HepG2 (cell line): ENCODE results near the gene ANTXRL. TPM values are rescaled to one million over a fixed set of nuclear protein-coding genes. Genes with fewer than 3 reads are reported as not detected.

ENCODE experiments used
- ATAC-seq: fragments of 200-7000 bp; cut with Tn5 transposase; 3 replicates; pipeline ENCODE4 v1.9.1; 2020; ENCODE audit warnings: mild to moderate bottlenecking, moderate library complexity
- BruUV-seq: library from RNA; stranded (reverse); fragments of 400-500 nt; replicated peaks from 2 replicates; lab custom pipeline; 2021; lab: Mats Ljungman, UMichigan
- CTCF ChIA-PET: fragments of 300-600 bp; formaldehyde crosslinking; extraction: SDS; loops from one replicate; lab custom pipeline; 2021; ENCODE audit warnings: low total read pairs, inconsistent platforms, low intra/inter-chr PET ratio; lab: Yijun Ruan, JAX
- POLR2A ChIA-PET: fragments of 350-600 bp; sonication (Branson Sonifier 250); formaldehyde crosslinking; loops from one replicate; lab custom pipeline; 2020; ENCODE audit warnings: antibody characterized with exemption, inconsistent platforms; lab: Yijun Ruan, JAX
- DNase-seq: peaks from one replicate; pipeline ENCODE4 v3.0.0-alpha.2; 2015; ENCODE audit warnings: low spot score
- FAIRE-seq: peaks from 3 replicates; lab custom pipeline; 2011; peaks lifted over from hg19 to GRCh38; lab: Jason Lieb, UNC
- H2AFZ ChIP-seq: one replicate; pipeline ENCODE4 v1.6.1; 2011; ENCODE audit warnings: low read length, inconsistent platforms
- H3K27ac ChIP-seq: fragments of 300-600 bp; 3 replicates; pipeline ENCODE4 v1.8.0; 2011; ENCODE audit warnings: mixed run types, mild to moderate bottlenecking, mixed read lengths, low read length, inconsistent platforms; ENCODE audit not compliant: insufficient read depth; ENCODE audit errors: extremely low read length
- H3K27me3 ChIP-seq, 2 experiments: fragments of 200-600 bp in 1 of 2; 2 replicates in 1 of 2; 3 replicates in 1 of 2; pipeline versions ENCODE4 v1.6.0 to v1.8.0; 2011; ENCODE audit warnings: low read length in 2 of 2, mild to moderate bottlenecking in 2 of 2, moderate library complexity in 2 of 2, inconsistent platforms in 1 of 2; ENCODE audit not compliant: insufficient read depth in 2 of 2, control insufficient read depth in 1 of 2
- H3K36me3 ChIP-seq, 2 experiments: fragments of 200-600 bp in 1 of 2; replicated peaks in 1 of 2; 2 replicates in 1 of 2; 3 replicates in 1 of 2; pipeline versions ENCODE4 v1.5.1 to v1.8.0; 2011; ENCODE audit warnings: low read length in 2 of 2, inconsistent platforms in 1 of 2; ENCODE audit not compliant: insufficient read depth in 2 of 2, control insufficient read depth in 1 of 2
- H3K4me1 ChIP-seq: 2 replicates; pipeline ENCODE4 v1.5.1; 2012; ENCODE audit warnings: low read length, inconsistent platforms; ENCODE audit not compliant: insufficient read depth
- H3K4me2 ChIP-seq: 2 replicates; pipeline ENCODE4 v1.6.0; 2011; ENCODE audit warnings: low read depth, low read length, inconsistent platforms
- H3K4me3 ChIP-seq, 3 experiments: fragments of 200-600 bp in 1 of 3; sonication (generic), shearing (Covaris generic) in 1 of 3; replicated peaks in 1 of 3; 2 replicates each; pipeline ENCODE4 v1.5.1; 2011 to 2016; ENCODE audit warnings: low read length in 3 of 3, inconsistent platforms in 2 of 3, low read depth in 2 of 3, mild to moderate bottlenecking in 2 of 3, control low read depth in 1 of 3, mixed read lengths in 1 of 3; ENCODE audit not compliant: insufficient read depth in 1 of 3
- H3K79me2 ChIP-seq: one replicate; pipeline ENCODE4 v1.6.1; 2011; ENCODE audit warnings: low read length, inconsistent platforms; ENCODE audit not compliant: insufficient read depth
- H3K9ac ChIP-seq: 2 replicates; pipeline ENCODE4 v1.6.0; 2011; ENCODE audit warnings: mild to moderate bottlenecking, low read depth, low read length, inconsistent platforms; ENCODE audit not compliant: insufficient read depth
- H3K9me3 ChIP-seq: 2 replicates; pipeline ENCODE4 v1.5.1; 2012; ENCODE audit warnings: mild to moderate bottlenecking, low read length
- H4K20me1 ChIP-seq: 2 replicates; pipeline ENCODE4 v1.6.0; 2011; ENCODE audit warnings: inconsistent platforms, mild to moderate bottlenecking, low read length, moderate library complexity; ENCODE audit not compliant: insufficient read depth
- HBP1 ChIP-seq: IDR thresholded peaks from 2 replicates; pipeline ENCODE4 v1.6.1; 2016; ENCODE audit warnings: low read depth, control low read depth
- JUN ChIP-seq: sonication (generic); formaldehyde crosslinking; IDR thresholded peaks from 2 replicates; pipeline ENCODE4 v1.4.0; 2020; ENCODE audit warnings: mild to moderate bottlenecking, missing genetic modification reagents
- MXD3 ChIP-seq: IDR thresholded peaks from 2 replicates; pipeline ENCODE4 v1.6.1; 2016; ENCODE audit warnings: mild to moderate bottlenecking, missing biosample characterization, missing genetic modification reagents
- ZNF552 ChIP-seq: sonication (generic); formaldehyde crosslinking; IDR thresholded peaks from 2 replicates; pipeline ENCODE4 v1.9.0; 2022; ENCODE audit warnings: missing genetic modification reagents, mild to moderate bottlenecking, borderline replicate concordance
- ZSCAN9 ChIP-seq: IDR thresholded peaks from 2 replicates; pipeline ENCODE4 v1.6.1; 2016; ENCODE audit warnings: borderline replicate concordance
- WGBS: methylation state at CpG from one replicate; pipeline ENCODE4 v1.1.6; 2017; ENCODE audit warnings: low lambda C conversion rate; 5-methylcytosine and 5-hydroxymethylcytosine counted together
- in situ Hi-C: cut with HindIII; loops from 2 replicates; pipeline ENCODE4 v1.10.0; 2017; ENCODE audit warnings: low pct_unique_long_range_greater_than_20kb; ENCODE audit not compliant: extremely low pct_ligation_motif_present
- intact Hi-C: fragments of 100-400 bp; cut with micrococcal nuclease; formaldehyde crosslinking; loops from one replicate; pipeline ENCODE4 v1.10.0; 2022; ENCODE audit not compliant: unreplicated experiment
- polyA plus RNA-seq, 8 experiments: library from polyadenylated mRNA; depleted of rRNA in 3 of 8; stranded (reverse) in 7 of 8; unstranded in 1 of 8; fragments of >200 nt; fragmentation: Illumina TruSeq in 4 of 8; extraction: Trizol in 4 of 8; gene quantifications; 2 replicates each; pipeline versions ENCODE4 v1.2.1 to v1.2.3, GENCODE V29; 2011 to 2016; ENCODE audit warnings: low read depth in 4 of 8, missing spikeins in 1 of 8, mixed read lengths in 1 of 8; ENCODE audit not compliant: insufficient read depth in 1 of 8
- total RNA-seq, 5 experiments: library from RNA; depleted of rRNA; stranded (reverse); fragments of >200 nt; fragmentation: Illumina TruSeq; extraction: Trizol; gene quantifications; 2 replicates each; pipeline ENCODE4 v1.2.3, GENCODE V29; 2016; ENCODE audit warnings: low read depth in 1 of 5

The ANTXRL gene
- total and polyA plus RNA-seq, 2 of the 13 experiments (the other 11 are each of a cell fraction or from before 2014, with no cell fraction given): not detected

- TF ChIP-seq HBP1 (CRISPR knock-in tag) (no peak), MXD3 (no peak)
- TF ChIP-seq, all 625 proteins: peak for 0
These were observed 46.7 kb upstream of the ANTXRL start (continued) for GRCh38 chr10:46239993-46240683.

DNA sequence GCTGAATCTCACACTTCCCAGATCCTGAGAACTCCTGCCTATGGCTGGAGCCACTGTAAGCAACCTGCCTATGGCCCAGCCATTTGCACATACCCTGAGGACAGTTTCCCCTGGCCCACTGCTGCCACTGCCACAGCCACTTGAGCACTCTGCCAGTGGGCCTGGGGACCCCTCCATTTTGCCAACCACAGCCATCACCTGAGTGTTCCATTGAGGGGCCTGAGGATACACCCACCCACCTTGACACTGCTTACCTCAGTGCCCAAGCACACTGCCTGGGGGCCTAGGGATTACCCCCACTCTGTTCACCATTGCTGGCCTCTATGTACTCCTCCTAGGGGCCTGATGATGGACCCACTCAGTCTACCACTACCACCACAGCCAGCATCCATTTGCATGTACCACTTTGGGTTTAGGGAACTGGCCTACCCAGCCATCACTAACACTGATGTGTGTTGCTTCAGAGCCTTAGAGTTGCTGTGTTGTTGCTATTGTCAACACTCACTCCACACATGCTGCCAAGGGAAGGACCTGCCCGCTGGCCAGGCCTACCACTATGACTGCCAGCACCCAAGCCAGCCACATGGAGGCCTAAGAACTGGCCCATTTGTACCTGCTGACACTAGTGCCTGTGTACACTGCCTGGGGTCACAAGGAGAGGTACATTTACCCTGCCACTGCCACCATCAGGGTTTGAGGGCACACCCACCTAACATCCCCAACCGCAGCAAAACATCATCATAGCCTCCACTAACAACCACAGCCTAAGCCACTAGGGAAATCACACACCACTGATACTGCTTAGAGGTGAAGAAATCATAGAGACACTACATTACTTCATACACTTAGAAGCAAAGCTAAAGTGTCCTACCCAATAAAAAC, 45.9 kb upstream of the ANTXRL start:
- intact Hi-C loops (no loop called here), in situ Hi-C loops (no loop called here)
- TF ChIP-seq ZNF552: no peak
- no peak for TF ChIP-seq ZSCAN9
- TF ChIP-seq JUN (CRISPR knock-in tag): no peak
- FAIRE-seq (no peak), DNase-seq (no peak), ATAC-seq (no peak)
- Histone ChIP-seq H3K36me3 (no peaks in the 10 kb centered on the region), H3K4me1 (no peaks in the 10 kb centered on the region), H3K9me3 (no peaks in the 10 kb centered on the region), H3K4me3 (no peak overlapping the region), H3K4me2 (no peak overlapping the region), H2AFZ (no peak overlapping the region), H3K27ac (no peak overlapping the region), H4K20me1 (no peaks in the 10 kb centered on the region), H3K27me3 (peaks cover 0 to 5% of the 10 kb centered on the region in 2 experiments; a peak in 3 of 5 replicates), H3K9ac (no peak overlapping the region), H3K79me2 (no peaks in the 10 kb centered on the region)
- POLR2A ChIA-PET: no interaction called here
- CTCF ChIA-PET: no interaction called here
- no TSS peak for BruUV-seq
- 0% methylated on average over 2 of the region's 2 CpGs for WGBS
